HG03521 (cell line): ENCODE measurements around the gene IVD.
A peak's percentile ranks its signal among the peaks of the same experiment; 100 is the strongest.
"Not testable (repeated sequence)": the region's sequence is repeated elsewhere in the genome, so short reads cannot be mapped to it uniquely, and the experiment has no call there.

Experiments used
- ATAC-seq: cut with Tn5 transposase; IDR thresholded peaks from one replicate; pipeline ENCODE4 v1.9.1; 2021; ENCODE audit warnings: mild to moderate bottlenecking, moderate library complexity; ENCODE audit not compliant: unreplicated experiment

IVD gene

GRCh38 chr15:40453941-40454340, 48.3 kb downstream of the IVD start:
- ATAC-seq: not testable (repeated sequence)

GRCh38 chr15:40454904-40455391, 49.4 kb downstream of the IVD start:
- ATAC-seq: no peak

GRCh38 chr15:40456299-40456712, 50.7 kb downstream of the IVD start:
- ATAC-seq: no peak

GRCh38 chr15:40456738-40457137, 51.1 kb downstream of the IVD start:
- no peak for ATAC-seq

- ATAC-seq: no peak
Measured at GRCh38 chr15:40458495-40459371, 53.1 kb downstream of the IVD start.

GRCh38 chr15:40459391-40460015, 53.9 kb downstream of the IVD start:
- ATAC-seq: no peak

GRCh38 chr15:40460404-40460803, 54.8 kb downstream of the IVD start:
- ATAC-seq: no peak

- no peak for ATAC-seq
Measured at GRCh38 chr15:40461958-40462357, 56.4 kb downstream of the IVD start.

- no peak for ATAC-seq
Measured at GRCh38 chr15:40463279-40463678, 57.7 kb downstream of the IVD start.

- no peak for ATAC-seq
Measured at GRCh38 chr15:40463886-40464545, 58.4 kb downstream of the IVD start.

GRCh38 chr15:40464595-40465185, 59.1 kb downstream of the IVD start:
- ATAC-seq: no peak

- ATAC-seq: no peak
Measured at GRCh38 chr15:40465939-40466338, 60.3 kb downstream of the IVD start.

- no peak for ATAC-seq
Measured at GRCh38 chr15:40466426-40467260, 61.0 kb downstream of the IVD start.

GRCh38 chr15:40467261-40467615, 61.6 kb downstream of the IVD start:
- ATAC-seq: no peak

GRCh38 chr15:40468898-40469331, 63.3 kb downstream of the IVD start:
- ATAC-seq: no peak

GRCh38 chr15:40469776-40470390, 64.3 kb downstream of the IVD start:
- ATAC-seq: no peak

- peak; percentile 45 for ATAC-seq
Measured at GRCh38 chr15:40470423-40471104, 65.0 kb downstream of the IVD start, which contains the start of gene CHST14. Gene CHST14, plus strand, starts transcription at chr15:40470984. Its CDS starts 230 bp downstream, at chr15:40471214.
